IMR-90 (cell line): ENCODE measurements around the gene AFF2.

Experiments
- POLR2A ChIP-seq: IDR thresholded peaks from 2 replicates; pipeline ENCODE4 v1.6.1; 2012; ENCODE audit warnings: mild to moderate bottlenecking, low read depth, low read length
- RFX5 ChIP-seq: IDR thresholded peaks from 2 replicates; pipeline ENCODE4 v1.8.0; 2012; ENCODE audit warnings: low read depth, mild to moderate bottlenecking, low read length, moderate library complexity

GRCh38 chrX:148885203-148885602, 384.8 kb downstream of the AFF2 start:
- TF ChIP-seq RFX5: no peak
- no peak for TF ChIP-seq POLR2A
